NCI-H1930 (cell line): Measurements from ENCODE around the gene COL18A1.

ENCODE experiments used
- DNase-seq, 2 experiments: peaks; one replicate each; lab custom pipeline; 2025; lab: John Stamatoyannopoulos, UW

COL18A1 gene

DNA sequence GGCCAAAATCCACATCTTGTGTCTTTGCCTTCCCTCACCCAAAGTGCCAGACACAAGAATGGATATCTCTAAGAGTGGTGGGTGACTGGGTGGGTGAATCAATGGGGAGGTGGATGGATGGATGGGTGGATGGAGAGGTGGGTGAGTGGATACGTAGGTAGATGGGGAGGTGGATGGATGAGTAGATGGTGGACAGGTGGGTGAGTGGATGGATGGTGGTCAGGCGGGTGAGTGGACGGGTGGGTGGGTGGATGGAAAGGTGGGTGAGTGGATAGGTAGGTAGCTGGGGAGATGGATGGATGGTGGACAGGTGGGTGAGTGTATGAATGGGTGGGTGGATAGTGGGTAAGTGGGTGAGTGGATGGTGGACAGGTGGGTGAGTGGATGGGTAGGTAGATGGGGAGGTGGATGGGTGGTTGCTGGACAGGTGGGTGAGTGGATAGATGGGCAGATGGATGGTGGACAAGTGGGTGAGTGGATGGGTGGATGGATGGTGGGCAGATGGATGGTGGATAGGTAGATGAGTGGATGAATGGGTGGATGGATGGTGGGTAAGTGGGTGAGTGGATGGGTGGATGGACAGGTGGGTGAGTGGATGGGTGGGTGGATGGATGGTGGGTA, 103.0 kb downstream of the COL18A1 start:
- no peak for DNase-seq

DNA sequence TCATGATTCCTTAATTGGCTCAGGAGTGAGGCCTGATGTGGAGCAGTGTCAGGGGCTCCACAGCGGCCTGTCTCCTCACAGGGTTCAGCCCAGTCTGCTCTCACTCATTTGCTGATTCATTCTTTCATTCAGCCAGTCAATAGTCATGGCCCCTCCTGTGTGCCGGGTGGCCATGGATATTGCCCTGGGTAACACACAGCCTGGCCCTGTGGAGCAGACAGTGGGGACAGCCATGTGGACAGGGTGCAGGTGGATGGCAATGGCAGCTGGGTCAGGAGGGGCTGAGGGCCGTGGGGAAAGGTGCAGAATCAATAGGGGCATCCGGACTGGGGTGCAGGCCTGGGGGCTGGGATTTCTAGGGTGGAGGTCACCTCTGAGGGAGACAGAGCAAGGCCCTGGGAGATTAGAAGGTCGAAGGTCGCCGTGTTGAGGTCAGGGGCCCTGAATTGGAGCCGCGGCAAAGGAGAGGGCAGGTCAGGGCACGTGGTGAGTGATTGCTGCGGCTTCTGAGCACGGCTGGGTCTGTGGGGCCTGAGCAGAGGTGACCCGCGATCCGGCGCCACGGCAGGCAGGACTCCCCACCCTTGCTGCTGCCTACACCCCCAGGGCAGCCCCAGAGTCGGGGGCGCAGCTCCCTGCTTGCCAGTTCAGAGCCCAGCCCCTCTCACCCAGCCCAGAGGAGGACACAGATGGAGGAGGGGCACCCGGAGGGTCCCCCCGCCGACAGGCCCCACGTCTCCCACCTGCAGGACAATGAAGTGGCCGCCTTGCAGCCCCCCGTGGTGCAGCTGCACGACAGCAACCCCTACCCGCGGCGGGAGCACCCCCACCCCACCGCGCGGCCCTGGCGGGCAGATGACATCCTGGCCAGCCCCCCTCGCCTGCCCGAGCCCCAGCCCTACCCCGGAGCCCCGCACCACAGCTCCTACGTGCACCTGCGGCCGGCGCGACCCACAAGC, 103.9 kb downstream of the COL18A1 start:
- DNase-seq, result no peak

DNA sequence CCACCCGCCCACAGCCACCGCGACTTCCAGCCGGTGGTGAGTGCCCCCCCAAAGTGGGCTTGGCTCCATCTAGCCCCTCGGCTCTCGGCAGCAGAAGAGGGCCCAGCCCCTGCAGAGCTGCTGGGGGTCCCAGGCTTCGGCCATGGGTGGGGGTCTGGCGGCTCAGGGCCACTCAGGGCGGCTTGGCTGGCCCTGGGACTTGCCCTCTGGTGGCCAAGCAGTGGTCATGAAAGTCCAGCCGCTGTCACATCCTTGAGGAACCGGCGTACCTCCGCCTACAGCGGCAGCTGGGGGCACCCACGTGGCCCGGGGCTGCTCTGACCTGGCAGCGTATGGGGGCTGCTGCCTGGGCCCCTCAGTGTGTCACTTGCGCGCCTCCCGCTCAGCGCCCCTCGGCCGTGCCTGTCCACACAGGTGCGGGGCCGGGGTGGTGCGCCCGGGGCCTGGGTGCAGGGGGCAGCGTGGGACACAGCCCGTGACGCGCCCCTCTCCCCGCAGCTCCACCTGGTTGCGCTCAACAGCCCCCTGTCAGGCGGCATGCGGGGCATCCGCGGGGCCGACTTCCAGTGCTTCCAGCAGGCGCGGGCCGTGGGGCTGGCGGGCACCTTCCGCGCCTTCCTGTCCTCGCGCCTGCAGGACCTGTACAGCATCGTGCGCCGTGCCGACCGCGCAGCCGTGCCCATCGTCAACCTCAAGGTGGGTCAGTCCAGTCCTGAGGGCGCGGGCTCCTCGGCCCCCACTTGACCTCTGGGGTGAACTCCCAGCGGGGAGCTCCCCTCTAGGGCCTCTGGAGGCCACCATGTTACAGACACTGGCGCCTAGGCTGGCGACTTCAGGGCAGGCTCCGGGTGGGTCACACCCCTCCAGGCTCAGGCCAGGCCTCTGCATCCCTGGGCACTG, 104.9 kb downstream of the COL18A1 start:
- DNase-seq, result no peak

DNA sequence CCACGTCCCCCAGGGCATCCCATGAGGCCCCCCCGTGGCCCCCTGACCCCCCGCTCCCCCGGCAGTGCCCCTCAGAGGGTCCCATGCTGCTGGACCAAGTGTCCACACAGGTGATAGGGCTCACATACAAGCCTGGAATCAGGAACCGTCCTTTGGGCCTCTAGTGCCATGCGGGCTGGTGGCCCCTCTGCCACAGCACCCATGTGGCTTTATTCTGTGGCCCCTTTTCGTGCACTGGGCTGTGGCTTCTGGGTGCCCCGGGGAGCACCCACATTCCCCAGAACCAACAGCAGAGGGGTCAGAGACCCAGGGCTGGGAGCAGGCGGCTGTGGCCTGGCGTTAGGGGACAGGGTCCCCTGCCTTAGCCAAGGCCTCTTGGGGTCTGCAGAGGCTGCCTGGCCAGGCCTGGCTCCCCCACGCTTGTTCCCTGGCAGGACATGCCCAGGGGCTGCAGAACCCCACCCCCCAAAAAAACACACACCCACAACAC, 105.5 kb downstream of the COL18A1 start:
- no peak for DNase-seq

DNA sequence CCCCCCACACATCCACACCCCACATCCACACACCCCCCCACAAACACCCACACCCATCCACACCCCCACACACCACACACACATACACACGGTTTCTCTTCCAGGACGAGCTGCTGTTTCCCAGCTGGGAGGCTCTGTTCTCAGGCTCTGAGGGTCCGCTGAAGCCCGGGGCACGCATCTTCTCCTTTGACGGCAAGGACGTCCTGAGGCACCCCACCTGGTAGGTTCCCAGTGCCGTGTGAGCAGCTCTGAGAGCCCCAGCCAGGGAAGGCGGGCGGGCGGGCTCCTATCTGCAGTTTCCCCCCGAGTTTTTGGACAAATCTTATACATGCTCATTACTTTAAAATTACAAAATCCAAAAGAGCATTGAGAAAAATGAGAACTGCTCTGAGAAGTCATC, 106.0 kb downstream of the COL18A1 start:
- DNase-seq, result no peak

DNA sequence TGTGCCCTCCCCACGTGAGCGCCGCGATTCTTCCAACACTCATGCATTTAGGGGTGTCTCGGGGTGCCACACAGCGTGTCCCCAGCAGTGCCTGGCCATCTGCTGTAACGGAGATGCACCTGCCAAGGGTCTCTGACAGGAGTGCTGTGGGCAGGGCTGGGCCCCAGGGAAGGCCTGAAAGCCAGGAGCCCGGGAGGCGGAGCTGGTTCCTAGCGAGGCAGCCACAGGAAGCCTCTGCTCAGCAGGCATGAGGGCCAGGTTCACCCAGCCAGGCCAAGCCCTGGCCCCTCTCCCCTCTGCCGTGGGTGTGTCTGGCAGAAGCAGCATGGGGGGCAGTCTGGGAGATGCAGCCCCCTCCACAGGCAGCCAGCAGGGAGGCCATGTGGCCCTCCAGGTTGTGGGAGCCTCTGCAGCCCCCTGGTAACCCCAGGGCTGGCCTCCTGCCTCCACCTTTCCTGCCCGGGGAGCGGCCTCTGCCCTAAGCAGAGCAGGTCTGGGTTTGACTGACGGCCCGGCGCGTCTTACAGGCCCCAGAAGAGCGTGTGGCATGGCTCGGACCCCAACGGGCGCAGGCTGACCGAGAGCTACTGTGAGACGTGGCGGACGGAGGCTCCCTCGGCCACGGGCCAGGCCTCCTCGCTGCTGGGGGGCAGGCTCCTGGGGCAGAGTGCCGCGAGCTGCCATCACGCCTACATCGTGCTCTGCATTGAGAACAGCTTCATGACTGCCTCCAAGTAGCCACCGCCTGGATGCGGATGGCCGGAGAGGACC, 106.9 kb downstream of the COL18A1 start:
- DNase-seq, result no peak

DNA sequence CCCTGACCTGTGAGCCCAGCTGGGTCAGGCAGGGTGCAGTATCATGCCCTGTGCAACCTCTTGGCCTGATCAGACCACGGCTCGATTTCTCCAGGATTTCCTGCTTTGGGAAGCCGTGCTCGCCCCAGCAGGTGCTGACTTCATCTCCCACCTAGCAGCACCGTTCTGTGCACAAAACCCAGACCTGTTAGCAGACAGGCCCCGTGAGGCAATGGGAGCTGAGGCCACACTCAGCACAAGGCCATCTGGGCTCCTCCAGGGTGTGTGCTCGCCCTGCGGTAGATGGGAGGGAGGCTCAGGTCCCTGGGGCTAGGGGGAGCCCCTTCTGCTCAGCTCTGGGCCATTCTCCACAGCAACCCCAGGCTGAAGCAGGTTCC, 107.6 kb downstream of the COL18A1 start:
- no peak for DNase-seq

DNA sequence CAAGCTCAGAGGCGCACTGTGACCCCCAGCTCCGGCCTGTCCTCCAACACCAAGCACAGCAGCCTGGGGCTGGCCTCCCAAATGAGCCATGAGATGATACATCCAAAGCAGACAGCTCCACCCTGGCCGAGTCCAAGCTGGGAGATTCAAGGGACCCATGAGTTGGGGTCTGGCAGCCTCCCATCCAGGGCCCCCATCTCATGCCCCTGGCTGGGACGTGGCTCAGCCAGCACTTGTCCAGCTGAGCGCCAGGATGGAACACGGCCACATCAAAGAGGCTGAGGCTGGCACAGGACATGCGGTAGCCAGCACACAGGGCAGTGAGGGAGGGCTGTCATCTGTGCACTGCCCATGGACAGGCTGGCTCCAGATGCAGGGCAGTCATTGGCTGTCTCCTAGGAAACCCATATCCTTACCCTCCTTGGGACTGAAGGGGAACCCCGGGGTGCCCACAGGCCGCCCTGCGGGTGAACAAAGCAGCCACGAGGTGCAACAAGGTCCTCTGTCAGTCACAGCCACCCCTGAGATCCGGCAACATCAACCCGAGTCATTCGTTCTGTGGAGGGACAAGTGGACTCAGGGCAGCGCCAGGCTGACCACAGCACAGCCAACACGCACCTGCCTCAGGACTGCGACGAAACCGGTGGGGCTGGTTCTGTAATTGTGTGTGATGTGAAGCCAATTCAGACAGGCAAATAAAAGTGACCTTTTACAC, 108.2 kb downstream of the COL18A1 start:
- DNase-seq, result no peak

DNA sequence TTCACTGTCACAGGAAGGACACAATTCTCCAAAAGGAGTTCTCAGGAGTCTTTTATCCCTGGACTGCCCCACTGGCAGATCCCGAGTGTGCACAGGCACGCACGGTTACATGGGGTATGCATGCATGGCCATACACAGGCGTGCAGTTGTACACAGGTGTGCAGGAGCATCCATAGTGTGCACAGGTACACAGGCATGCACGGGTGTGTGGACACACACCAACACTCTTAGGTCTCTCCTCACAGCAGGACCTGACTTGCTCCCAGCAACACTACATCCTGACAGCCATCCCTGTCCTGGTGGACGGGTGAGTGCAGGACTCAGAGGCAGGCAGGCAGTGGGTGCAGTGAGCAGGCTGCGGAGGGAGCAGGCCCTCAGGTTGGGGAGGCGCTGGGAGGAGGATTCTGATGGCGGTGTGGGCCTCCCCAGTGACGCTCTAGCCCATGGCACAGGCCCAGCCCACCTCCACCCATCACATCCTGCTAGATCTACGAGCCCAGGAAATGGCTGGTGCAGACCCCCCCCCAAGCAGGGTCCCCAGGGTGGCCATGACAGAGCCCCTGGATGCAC, 108.9 kb downstream of the COL18A1 start:
- no peak for DNase-seq

DNA sequence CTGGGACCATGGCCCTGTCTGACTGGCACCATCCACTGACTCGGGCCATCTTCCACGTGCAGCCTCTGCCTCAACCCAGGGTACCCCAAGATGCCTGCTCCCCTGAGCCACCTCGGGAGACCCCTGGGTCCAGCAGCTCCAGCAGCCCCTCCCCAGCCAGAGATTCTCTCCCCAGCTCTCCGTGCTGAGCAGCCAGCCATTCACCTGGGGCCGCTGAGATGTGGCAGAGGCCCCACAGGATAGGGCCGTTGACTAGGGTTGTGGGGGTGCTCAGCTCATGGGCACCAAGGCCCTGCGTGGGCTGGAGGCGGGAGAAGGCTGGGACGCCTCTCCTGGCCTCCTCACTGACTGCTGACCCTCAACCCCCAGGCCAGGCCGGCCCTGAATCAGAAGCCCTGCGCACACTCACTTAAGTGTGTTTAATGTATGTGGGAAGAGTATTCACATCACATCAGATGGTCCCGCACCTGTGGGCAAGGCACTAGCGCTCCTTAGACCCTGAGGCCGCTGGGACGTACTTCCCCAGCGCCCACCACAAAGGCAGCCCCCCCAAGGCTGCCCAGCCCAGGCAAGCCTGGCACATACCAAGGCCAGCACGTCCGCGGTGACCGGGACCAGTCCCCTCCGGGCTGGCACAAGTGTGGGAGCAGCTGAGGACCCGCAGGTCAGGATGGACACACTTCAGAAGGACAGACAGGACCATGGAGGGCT, 109.5 kb downstream of the COL18A1 start:
- DNase-seq, result no peak

DNA sequence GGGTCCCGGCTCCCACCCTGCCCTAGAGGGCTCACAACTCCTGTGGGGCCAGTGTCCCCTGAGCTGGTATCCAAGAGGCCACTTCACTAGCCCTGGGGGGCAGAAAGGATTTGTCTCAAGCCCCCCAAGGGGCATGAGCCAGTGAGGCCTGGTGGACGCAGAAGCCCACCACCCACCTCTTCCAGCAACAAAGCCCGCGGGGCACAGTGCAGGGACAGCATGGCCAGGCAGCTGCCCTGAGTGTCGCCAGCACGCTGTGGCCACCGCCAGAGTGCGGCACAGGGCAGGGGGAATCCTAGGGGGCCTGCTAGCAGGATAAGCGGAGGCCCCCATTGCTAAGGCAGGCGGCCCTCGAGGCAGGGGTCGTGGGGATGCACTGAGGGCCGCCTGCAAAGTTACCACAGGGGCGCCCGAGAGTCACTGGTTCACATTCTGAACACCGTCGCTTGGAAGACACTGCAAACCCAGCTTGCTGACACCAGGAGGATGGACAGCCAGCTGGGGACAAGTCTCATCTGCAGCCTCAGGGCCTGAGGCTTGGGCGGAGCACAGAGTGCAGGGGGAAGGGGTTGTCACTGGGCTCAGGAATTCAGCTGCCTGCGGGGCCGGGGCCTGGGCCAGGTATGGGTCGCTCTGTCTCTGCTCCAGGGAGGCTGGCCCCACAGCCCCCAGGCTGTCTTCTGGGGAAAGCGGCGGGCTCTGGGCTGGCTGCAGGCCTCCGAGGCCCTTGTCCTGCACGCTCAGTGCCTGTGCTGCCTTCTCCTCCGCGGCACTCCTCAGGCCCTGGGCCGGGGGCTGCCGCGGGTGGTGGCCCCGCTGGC, 110.5 kb downstream of the COL18A1 start:
- no peak for DNase-seq

DNA sequence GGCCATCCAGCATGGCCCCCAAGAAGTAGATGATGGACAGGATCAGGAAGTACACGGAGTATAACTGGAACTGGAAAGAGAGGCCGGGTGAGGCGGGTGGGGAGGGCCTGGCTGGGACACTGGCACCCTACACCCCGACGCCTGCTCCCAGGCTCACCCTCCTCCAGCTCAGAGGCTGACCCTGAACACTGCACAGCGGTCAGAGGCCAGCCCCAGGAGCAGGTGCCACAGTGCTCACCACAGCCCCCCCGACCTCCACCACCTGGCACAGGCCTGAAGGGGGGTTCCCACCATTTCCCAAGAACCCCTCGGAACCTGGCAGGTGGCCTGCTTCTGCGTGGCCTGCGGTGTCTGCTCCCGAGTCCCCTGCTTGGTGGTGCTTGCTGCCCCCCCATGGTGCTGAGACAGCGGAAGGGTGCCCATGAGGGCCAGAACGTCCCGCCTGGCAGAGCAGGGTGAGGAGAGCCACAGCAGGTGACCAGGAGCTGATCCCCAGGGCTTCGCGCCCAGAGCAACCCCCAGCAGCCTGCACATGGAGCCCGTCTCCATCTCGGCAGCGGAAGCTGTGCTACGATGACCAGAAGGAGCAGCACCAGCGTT, 111.2 kb downstream of the COL18A1 start:
- DNase-seq, result no peak

DNA sequence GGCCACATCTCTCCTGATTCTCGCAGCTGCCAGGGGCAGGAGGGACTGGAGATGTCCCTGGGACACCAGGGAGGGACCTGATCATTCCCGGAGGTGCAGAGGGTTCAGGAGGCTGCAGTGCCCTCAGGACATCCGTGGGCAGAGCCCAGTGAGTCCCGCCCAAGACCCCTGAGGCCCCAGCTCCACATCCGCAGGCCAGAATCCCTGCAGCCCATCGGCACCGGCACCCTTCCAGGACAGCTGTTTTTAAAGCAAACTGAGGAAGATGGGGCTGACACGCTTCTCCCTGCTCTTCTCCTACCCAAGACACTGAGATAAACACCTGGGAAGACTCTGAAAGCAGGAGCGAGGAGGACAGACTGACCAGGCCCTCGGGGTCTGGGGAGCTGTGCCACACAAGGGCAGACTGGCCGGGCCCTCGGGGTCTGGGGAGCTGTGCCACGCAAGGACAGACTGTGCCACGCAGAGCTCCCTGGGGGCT, 111.7 kb downstream of the COL18A1 start:
- DNase-seq, result no peak

DNA sequence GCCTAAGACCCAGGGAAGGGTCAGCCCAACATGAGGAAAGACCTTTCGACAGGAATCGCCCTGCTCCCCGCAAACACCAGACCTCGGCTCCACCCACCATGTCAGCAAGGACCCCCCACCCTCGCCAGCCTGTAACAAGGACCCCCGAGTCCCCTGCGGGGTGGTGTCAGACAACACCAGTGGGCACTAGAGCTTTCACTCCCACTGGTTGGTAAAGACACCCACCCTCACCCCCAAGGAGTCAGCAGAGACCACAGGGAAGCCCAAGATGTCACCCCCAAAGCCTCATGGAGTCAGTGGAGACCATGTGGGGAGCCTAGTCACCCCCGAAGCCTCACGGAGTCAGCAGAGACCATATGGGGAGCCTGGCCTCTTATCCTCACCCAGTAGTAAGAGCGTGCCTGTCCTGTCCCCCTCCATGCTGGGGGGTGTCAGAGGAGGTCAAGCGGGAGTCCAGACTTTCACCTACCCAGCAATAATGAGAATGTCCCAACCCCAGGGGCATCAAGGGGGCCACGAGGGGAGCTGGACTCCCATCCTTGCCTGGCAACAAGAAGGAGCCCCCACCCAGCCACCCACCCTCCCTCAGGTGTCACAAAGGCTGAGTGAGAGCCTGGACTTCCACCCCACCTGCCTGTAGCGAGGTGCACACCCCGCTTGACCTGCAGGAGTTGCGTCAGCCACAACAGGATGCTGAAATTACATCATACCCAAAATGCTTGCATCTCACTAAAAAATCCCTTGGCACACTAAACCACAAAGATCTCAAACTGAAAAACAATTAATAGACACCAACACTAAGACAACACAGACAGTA, 112.5 kb downstream of the COL18A1 start:
- DNase-seq, result no peak

DNA sequence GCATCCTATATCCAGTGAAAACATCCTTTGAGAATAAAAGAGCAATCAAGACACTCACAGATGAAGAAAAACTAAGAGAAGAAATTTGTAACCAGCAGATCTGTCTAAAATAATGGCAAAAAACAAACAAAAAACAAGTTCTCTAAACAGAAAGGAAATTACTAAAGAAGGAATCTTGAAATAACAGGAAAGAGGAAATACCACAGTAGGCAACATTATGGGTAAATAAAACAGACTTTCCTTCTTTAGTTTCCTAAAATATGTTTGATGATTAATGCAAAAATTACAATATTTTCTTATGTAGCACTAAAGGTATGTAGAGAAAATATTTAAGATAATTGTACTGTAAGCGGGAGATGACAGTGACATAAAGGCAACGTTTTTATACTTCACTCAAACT, 113.8 kb downstream of the COL18A1 start:
- no peak for DNase-seq

DNA sequence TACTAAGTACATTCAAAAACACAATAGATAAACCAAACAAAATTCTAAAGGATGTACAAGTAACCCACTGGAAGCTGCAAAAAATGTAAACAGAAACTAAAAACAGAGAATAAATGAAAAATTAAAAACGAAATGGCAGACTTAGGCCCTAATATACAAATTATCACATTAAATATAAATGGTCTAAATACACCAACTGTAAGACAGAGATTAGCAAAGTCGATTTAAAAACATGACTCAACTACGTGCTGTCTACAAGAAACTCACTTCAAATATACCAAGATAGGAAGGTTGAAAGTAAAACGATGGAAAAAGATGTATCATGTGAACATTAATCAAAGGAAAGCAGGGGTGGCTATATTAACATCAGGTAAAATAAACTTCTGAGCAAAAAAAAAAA, 114.2 kb downstream of the COL18A1 start:
- DNase-seq, result no peak

DNA sequence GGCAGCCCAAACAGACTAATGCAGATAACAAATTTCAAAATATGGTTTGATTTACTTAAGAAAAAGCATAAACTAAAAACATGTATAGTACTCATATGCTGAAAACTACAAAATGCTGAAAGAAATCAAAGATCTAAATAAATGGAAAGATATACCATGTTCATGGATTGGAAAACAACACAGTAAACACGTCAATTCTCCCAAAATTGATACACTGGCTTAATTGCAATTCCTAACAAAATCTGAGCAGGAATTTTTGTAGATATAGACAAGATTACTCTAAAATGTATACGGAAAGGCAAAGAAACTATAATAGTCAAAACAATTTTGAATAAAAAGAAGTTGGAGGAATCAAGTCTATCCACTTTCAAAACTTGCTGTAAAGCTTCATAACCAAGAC, 116.3 kb downstream of the COL18A1 start:
- DNase-seq, result no peak

DNA sequence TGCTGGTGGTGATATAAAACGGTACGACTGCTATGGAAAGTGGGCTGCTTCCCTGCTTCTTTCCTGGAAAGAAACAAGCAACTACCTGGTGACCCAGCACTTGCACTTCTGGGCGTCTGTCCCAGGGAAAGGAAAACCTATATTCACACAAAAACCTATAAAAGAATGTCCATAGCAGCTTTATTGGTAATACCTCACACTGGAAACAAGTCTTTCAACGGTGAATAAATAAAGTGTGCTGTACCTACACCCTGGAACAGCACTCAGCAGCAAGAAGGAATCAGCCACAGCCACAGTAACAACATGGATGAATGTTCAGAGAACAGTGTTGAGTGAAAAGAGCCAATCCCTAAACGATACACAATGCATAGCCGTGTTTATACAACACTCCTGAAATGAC, 117.4 kb downstream of the COL18A1 start:
- DNase-seq, result no peak
